SK-N-SH treated with all-trans-retinoic acid at 6 μM for 48 hours (cell line): ENCODE data around the gene STK4.
A peak's percentile ranks its signal among the peaks of the same experiment; 100 is the strongest.

ENCODE experiments used
- ATAC-seq: fragments of 200-7000 bp; cut with Tn5 transposase; 3 replicates; pipeline ENCODE4 v1.9.1; 2020; ENCODE audit warnings: mild to moderate bottlenecking, moderate library complexity
- ARNTL ChIP-seq: fragments of 450-650 bp; formaldehyde crosslinking; IDR thresholded peaks from 2 replicates; pipeline ENCODE4 v1.5.0; 2020; ENCODE audit warnings: low read depth, mild to moderate bottlenecking, moderate library complexity, borderline replicate concordance
- BACH2 ChIP-seq: fragments of 250-450 bp; sonication (Bioruptor Pico); IDR thresholded peaks from 2 replicates; pipeline ENCODE4 v1.9.0; 2021; ENCODE audit warnings: mild to moderate bottlenecking, borderline replicate concordance
- CREB5 ChIP-seq: fragments of 250-450 bp; sonication (Bioruptor Pico); IDR thresholded peaks from 2 replicates; pipeline ENCODE4 v1.5.1; 2020; ENCODE audit warnings: low read depth, mild to moderate bottlenecking, moderate library complexity
- CSDC2 ChIP-seq: fragments of 250-450 bp; sonication (Bioruptor Pico); IDR thresholded peaks from 2 replicates; pipeline ENCODE4 v1.5.0; 2020; ENCODE audit warnings: mild to moderate bottlenecking, moderate library complexity
- ESRRG ChIP-seq: fragments of 250-450 bp; sonication (Bioruptor Pico); IDR thresholded peaks from 2 replicates; pipeline ENCODE4 v1.6.1; 2021; ENCODE audit warnings: mild to moderate bottlenecking
- GLIS3 ChIP-seq: fragments of 250-450 bp; sonication (Bioruptor Pico); IDR thresholded peaks from 2 replicates; pipeline ENCODE4 v1.5.0; 2020; ENCODE audit warnings: mild to moderate bottlenecking, moderate library complexity
- ISL1 ChIP-seq: fragments of 250-450 bp; sonication (Bioruptor Pico); IDR thresholded peaks from 2 replicates; pipeline ENCODE4 v2.1.2; 2022; ENCODE audit warnings: mild to moderate bottlenecking, moderate library complexity
- OSR1 ChIP-seq: fragments of 250-450 bp; sonication (Bioruptor Pico); IDR thresholded peaks from 2 replicates; pipeline ENCODE4 v1.8.0; 2022; ENCODE audit warnings: moderate library complexity, mild to moderate bottlenecking, inconsistent platforms
- POU6F1 ChIP-seq: fragments of 250-450 bp; sonication (Bioruptor Pico); IDR thresholded peaks from 2 replicates; pipeline ENCODE4 v1.8.0; 2021; ENCODE audit warnings: low read depth, mild to moderate bottlenecking, moderate library complexity, borderline replicate concordance
- PPARA ChIP-seq: fragments of 250-450 bp; sonication (Bioruptor Pico); IDR thresholded peaks from 2 replicates; pipeline ENCODE4 v1.5.0; 2020; ENCODE audit warnings: mild to moderate bottlenecking, borderline replicate concordance
- RARB ChIP-seq: fragments of 250-450 bp; sonication (Bioruptor Pico); IDR thresholded peaks from 2 replicates; pipeline ENCODE4 v1.8.0; 2021; ENCODE audit warnings: mild to moderate bottlenecking, moderate library complexity
- TCF4 ChIP-seq: fragments of 250-450 bp; sonication (Bioruptor Pico); IDR thresholded peaks from 2 replicates; pipeline ENCODE4 v1.8.0; 2021; ENCODE audit warnings: mild to moderate bottlenecking, moderate library complexity, borderline replicate concordance
- TOX ChIP-seq: fragments of 250-450 bp; sonication (Bioruptor Pico); IDR thresholded peaks from 2 replicates; pipeline ENCODE4 v1.8.0; 2021; ENCODE audit warnings: mild to moderate bottlenecking, moderate library complexity, borderline replicate concordance
- TSHZ2 ChIP-seq: fragments of 250-450 bp; sonication (Bioruptor Pico); IDR thresholded peaks from 2 replicates; pipeline ENCODE4 v1.5.0; 2020; ENCODE audit warnings: mild to moderate bottlenecking, moderate library complexity
- ZC3H10 ChIP-seq: fragments of 250-450 bp; sonication (Bioruptor Pico); IDR thresholded peaks from 2 replicates; pipeline ENCODE4 v1.5.1; 2021; ENCODE audit warnings: mild to moderate bottlenecking, moderate library complexity
- ZFP3 ChIP-seq: fragments of 250-450 bp; sonication (Bioruptor Pico); IDR thresholded peaks from 2 replicates; pipeline ENCODE4 v1.5.0; 2020; ENCODE audit warnings: mild to moderate bottlenecking, moderate library complexity
- ZFP30 ChIP-seq: fragments of 450-650 bp; formaldehyde crosslinking; IDR thresholded peaks from 2 replicates; pipeline ENCODE4 v1.5.0; 2022; ENCODE audit warnings: mild to moderate bottlenecking, moderate library complexity
- ZNF70 ChIP-seq: fragments of 450-650 bp; formaldehyde crosslinking; IDR thresholded peaks from 2 replicates; pipeline ENCODE4 v1.5.0; 2020; ENCODE audit warnings: mild to moderate bottlenecking, moderate library complexity
- ZNF8 ChIP-seq: fragments of 450-650 bp; formaldehyde crosslinking; IDR thresholded peaks from 2 replicates; pipeline ENCODE4 v1.5.0; 2020; ENCODE audit warnings: mild to moderate bottlenecking, moderate library complexity
- TF ChIP-seq, protein P1 (sequence below): fragments of 250-450 bp; sonication (Bioruptor Pico); IDR thresholded peaks from 2 replicates; pipeline ENCODE4 v1.5.1; 2021; ENCODE audit warnings: mild to moderate bottlenecking, moderate library complexity
- TF ChIP-seq, protein P2 (sequence below): fragments of 250-450 bp; sonication (Bioruptor Pico); IDR thresholded peaks from 2 replicates; pipeline ENCODE4 v1.8.0; 2020; ENCODE audit warnings: mild to moderate bottlenecking, moderate library complexity, borderline replicate concordance

STK4 gene

DNA sequence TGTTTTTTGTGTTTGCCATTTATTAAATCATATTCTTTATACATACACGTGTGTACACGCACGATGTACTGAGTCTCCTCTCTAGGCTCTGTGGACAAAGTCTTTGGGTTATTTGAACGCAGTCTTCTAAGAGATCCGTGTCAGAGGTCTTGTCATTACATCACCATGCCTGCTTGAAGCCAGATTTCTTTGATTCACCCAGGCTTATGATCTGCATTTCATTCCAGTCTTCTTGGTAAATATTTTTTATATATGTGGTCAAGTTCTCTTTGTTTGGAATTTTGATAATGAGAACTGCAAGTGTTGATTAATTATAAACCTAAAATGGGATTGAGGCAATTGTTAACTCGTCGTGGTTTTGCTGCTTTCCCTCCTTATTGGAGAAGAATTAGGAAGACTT is 100.1 kb downstream of the STK4 start (continued):
- no peak for TF ChIP-seq TSHZ2 (CRISPR knock-in tag)
- no peak for TF ChIP-seq CREB5
- TF ChIP-seq ZNF8 (CRISPR knock-in tag): no peak

GRCh38 chr20:45067087-45067486 is 100.8 kb downstream of the STK4 start:
- no peak for ATAC-seq
- TF ChIP-seq ZFP30 (CRISPR knock-in tag) (no peak), RARB (CRISPR knock-in tag) (no peak), GLIS3 (CRISPR knock-in tag) (no peak), CREB5 (no peak), ZNF70 (CRISPR knock-in tag) (no peak), TSHZ2 (CRISPR knock-in tag) (no peak), ESRRG (CRISPR knock-in tag) (no peak), PPARA (CRISPR knock-in tag) (no peak), ZNF8 (CRISPR knock-in tag) (no peak), TOX (CRISPR knock-in tag) (no peak), ZC3H10 (no peak), TCF4 (CRISPR knock-in tag) (no peak), ISL1 (CRISPR knock-in tag) (no peak), CSDC2 (CRISPR knock-in tag) (no peak), ZFP3 (no peak), OSR1 (CRISPR knock-in tag) (no peak), ARNTL (CRISPR knock-in tag) (no peak), BACH2 (CRISPR knock-in tag) (no peak)
- TF ChIP-seq, protein P1, sequence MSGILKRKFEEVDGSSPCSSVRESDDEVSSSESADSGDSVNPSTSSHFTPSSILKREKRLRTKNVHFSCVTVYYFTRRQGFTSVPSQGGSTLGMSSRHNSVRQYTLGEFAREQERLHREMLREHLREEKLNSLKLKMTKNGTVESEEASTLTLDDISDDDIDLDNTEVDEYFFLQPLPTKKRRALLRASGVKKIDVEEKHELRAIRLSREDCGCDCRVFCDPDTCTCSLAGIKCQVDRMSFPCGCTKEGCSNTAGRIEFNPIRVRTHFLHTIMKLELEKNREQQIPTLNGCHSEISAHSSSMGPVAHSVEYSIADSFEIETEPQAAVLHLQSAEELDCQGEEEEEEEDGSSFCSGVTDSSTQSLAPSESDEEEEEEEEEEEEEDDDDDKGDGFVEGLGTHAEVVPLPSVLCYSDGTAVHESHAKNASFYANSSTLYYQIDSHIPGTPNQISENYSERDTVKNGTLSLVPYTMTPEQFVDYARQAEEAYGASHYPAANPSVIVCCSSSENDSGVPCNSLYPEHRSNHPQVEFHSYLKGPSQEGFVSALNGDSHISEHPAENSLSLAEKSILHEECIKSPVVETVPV (CRISPR knock-in tag): no peak

DNA sequence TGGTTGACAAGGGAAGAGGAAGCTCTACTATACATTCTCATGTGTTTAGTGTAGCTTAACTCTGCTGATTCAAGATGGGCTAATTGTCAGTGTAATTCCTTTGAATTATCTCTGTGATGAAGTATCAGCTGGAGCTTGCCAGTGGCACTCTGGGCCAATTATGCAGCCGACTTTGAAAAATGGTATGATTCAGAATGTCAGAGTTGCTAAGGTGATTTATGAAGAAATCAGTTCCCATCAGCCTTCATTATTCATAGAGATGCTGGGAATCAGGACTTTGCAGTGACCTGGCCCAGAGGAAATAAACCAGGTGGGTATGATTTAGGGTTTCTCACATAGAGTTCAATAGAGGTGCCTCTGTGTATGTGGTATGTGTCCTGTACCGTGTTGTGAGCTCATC is 101.2 kb downstream of the STK4 start:
- ATAC-seq: peak; percentile 61
- peak; percentile 94 for TF ChIP-seq ISL1 (CRISPR knock-in tag)
- no peak for TF ChIP-seq ZFP30 (CRISPR knock-in tag)
- peak; percentile 56; the same call in 1 of the 2 replicates for TF ChIP-seq POU6F1 (CRISPR knock-in tag)
- TF ChIP-seq, protein P2, sequence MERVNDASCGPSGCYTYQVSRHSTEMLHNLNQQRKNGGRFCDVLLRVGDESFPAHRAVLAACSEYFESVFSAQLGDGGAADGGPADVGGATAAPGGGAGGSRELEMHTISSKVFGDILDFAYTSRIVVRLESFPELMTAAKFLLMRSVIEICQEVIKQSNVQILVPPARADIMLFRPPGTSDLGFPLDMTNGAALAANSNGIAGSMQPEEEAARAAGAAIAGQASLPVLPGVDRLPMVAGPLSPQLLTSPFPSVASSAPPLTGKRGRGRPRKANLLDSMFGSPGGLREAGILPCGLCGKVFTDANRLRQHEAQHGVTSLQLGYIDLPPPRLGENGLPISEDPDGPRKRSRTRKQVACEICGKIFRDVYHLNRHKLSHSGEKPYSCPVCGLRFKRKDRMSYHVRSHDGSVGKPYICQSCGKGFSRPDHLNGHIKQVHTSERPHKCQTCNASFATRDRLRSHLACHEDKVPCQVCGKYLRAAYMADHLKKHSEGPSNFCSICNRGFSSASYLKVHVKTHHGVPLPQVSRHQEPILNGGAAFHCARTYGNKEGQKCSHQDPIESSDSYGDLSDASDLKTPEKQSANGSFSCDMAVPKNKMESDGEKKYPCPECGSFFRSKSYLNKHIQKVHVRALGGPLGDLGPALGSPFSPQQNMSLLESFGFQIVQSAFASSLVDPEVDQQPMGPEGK: 0 out of 2 replicates have a peak, but pooled peaks have one; percentile 67
- no peak; the same call in 1 of the 2 replicates for TF ChIP-seq ZC3H10
- TF ChIP-seq, all 23 proteins: peak for 3
